Measurements from ENCODE around the gene FAM50A.

Gene FAM50A

DNA sequence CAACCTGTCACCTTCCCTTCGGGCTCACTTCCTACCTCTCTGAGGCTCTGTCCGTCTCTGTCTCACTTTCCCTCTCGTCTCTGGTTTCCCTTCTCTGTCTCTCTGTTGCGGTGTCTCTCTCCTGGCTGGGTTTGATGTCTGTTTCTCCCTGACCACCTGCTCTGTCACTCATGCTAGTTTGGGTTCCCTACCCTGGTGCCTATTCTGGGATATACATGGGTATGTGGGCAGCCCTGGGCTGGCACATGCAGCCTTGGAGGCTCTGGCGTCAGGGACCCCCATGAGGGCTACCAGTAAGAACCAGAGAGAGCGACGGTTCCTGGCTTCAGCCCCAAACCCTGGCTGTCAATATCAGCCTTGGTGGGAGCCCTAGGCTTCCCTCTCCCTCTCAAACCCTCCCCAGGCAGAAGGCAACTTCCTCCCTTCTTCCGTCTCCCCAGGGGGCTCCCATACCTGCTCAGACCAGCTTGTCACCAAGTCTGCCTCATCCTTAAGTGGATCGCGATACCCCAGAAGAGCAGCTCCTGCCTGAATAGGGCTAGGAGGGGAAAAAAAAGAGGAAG is 35.2 kb upstream of the FAM50A start:
- H3K4me3 ChIP-seq (ENCODE audit: low read depth, low read length) = peak overlapping the region; percentile 56
- no peak for TF ChIP-seq CTCF (conservative IDR thresholded peaks at IDR 0.05; ENCODE audit: low read depth, low read length)
- DNase-seq (ENCODE audit: low read depth) = no peak

DNA sequence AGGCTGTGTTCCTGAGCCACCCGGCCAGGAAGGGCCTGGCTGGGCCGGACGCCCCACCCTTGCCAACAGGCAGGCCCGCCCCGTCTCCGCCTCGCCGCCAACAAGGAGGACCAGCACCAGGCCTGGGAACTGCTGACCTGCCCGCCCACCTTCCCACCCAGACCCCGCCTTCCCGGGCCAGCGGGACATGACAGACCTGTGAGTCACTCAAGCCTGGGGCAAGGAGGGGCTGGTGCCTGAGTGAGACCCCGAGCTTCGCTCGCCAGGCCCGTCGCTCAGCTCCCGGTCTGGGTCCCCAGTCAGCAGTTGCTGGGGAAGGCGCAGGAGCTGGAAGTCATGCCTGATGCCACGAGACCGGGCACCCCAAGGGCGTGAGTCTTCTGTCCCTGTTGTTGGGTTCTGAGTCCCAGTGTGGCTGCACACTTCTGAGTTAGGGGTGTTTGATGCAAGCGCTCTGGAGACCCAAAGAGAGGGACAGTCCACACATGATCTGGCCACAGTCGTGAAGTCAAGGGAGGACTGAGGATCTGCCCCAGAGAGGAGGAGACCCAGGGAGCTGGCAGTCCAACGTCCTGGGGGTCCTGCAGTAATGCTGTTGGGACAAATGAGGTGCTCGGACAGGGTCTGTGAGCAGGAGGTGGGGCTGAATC is 34.6 kb upstream of the FAM50A start, which contains the start of gene DNASE1L1:
DNASE1L1 (minus strand) TSS at position 33 of the 650 bp plus-strand sequence. CDS start 3,686 bp downstream, outside the sequence.
- peak within 1 kb of the TSS; percentile 56 for H3K4me3 ChIP-seq (ENCODE audit: low read depth, low read length)
- peak; percentile 82 for DNase-seq (ENCODE audit: low read depth)
- TF ChIP-seq CTCF (conservative IDR thresholded peaks at IDR 0.05; ENCODE audit: low read depth, low read length) = no peak

DNA sequence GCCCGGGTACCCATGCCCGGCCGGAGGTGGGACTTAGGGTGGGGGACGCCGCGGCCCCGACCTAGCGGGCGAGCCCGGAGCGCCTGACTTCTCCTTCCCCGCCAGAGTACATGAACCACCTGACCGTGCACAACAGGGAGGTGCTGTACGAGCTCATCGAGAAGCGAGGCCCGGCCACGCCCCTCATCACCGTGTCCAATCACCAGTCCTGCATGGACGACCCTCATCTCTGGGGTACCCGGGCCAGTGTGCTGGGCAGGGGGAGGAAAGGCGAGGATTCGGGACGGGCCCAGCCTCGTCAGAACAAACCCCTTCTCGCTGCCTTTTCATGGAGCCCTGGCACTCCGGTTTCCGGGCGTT is 32.0 kb upstream of the FAM50A start:
- no peak for TF ChIP-seq CTCF (conservative IDR thresholded peaks at IDR 0.05; ENCODE audit: low read depth, low read length)
- peak overlapping the region; percentile 69 for H3K4me3 ChIP-seq (ENCODE audit: low read depth, low read length)
- DNase-seq (ENCODE audit: low read depth) = peak; percentile 65

- peak overlapping the region; percentile 69 for H3K4me3 ChIP-seq (ENCODE audit: low read depth, low read length)
- no peak for DNase-seq (ENCODE audit: low read depth)
- TF ChIP-seq CTCF (conservative IDR thresholded peaks at IDR 0.05; ENCODE audit: low read depth, low read length) = no peak
These were observed 31.5 kb upstream of the FAM50A start for GRCh38 chrX:154412468-154412867.

DNA sequence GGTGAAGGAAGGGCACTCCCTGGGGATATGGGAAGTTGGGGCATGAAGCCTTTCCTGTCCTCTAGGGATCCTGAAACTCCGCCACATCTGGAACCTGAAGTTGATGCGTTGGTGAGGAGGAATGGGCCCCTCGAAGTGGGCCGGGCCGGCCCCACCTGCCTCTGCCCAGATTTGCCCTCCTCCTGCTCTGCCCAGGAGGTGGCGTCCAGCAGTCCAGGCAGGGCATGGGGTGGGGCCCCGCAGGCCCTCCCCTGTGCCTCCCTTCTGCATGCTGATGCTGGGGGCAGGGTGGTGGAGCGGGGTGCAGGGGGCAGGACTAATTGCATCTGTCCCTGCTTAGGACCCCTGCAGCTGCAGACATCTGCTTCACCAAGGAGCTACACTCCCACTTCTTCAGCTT is 30.8 kb upstream of the FAM50A start:
- DNase-seq (ENCODE audit: low read depth) = no peak
- H3K4me3 ChIP-seq (ENCODE audit: low read depth, low read length) = no peak overlapping the region
- no peak for TF ChIP-seq CTCF (conservative IDR thresholded peaks at IDR 0.05; ENCODE audit: low read depth, low read length)

DNA sequence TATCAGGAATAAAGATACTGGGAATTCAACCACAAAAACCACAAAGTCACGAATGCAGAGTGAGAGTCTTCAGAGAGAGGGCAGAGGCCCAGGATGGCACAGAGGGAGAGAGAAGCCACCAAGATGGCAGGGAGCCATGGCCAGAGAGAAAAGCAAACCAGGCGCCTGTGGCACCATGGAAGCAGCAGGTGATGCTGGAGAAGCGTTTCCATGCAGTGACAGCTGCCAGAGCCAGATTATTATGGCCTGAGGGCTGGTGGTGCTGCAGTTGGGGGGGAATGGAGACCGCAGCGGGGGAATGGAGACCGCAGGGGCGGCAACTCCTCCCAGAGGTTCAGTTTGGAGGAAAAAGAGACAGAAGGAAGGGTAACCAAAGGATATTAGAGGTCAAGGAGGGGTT is 26.8 kb upstream of the FAM50A start:
- DNase-seq (ENCODE audit: low read depth) = no peak
- no peak overlapping the region for H3K4me3 ChIP-seq (ENCODE audit: low read depth, low read length)
- no peak for TF ChIP-seq CTCF (conservative IDR thresholded peaks at IDR 0.05; ENCODE audit: low read depth, low read length)

- TF ChIP-seq CTCF (conservative IDR thresholded peaks at IDR 0.05; ENCODE audit: low read depth, low read length) = no peak
- H3K4me3 ChIP-seq (ENCODE audit: low read depth, low read length) = no peak overlapping the region
- DNase-seq (ENCODE audit: low read depth) = no peak
These were observed 24.8 kb upstream of the FAM50A start for GRCh38 chrX:154419189-154419588.
